ES-I3 (cell line): Measurements from ENCODE around the gene NCMAP.
A peak's percentile ranks its signal among the peaks of the same experiment; 100 is the strongest.
"Not testable (repeated sequence)": the region's sequence is repeated elsewhere in the genome, so short reads cannot be mapped to it uniquely, and the experiment has no call there.

ENCODE experiments used
- H3K36me3 ChIP-seq: 2 replicates; pipeline ENCODE4 v1.6.1; 2013; ENCODE audit warnings: mild to moderate bottlenecking, low read length, control low read depth, moderate library complexity; ENCODE audit not compliant: insufficient read depth
- H3K4me1 ChIP-seq: 2 replicates; pipeline ENCODE4 v1.6.1; 2013; ENCODE audit warnings: mild to moderate bottlenecking, control low read depth, low read length; ENCODE audit not compliant: insufficient read depth
- H3K9ac ChIP-seq: 2 replicates; pipeline ENCODE4 v1.6.1; 2013; ENCODE audit warnings: low read depth, mild to moderate bottlenecking, low read length, moderate library complexity
- H3K9me3 ChIP-seq: 2 replicates; pipeline ENCODE4 v1.6.1; 2013; ENCODE audit warnings: mild to moderate bottlenecking, low read length, moderate library complexity; ENCODE audit not compliant: control insufficient read depth, insufficient read depth

Gene NCMAP

DNA sequence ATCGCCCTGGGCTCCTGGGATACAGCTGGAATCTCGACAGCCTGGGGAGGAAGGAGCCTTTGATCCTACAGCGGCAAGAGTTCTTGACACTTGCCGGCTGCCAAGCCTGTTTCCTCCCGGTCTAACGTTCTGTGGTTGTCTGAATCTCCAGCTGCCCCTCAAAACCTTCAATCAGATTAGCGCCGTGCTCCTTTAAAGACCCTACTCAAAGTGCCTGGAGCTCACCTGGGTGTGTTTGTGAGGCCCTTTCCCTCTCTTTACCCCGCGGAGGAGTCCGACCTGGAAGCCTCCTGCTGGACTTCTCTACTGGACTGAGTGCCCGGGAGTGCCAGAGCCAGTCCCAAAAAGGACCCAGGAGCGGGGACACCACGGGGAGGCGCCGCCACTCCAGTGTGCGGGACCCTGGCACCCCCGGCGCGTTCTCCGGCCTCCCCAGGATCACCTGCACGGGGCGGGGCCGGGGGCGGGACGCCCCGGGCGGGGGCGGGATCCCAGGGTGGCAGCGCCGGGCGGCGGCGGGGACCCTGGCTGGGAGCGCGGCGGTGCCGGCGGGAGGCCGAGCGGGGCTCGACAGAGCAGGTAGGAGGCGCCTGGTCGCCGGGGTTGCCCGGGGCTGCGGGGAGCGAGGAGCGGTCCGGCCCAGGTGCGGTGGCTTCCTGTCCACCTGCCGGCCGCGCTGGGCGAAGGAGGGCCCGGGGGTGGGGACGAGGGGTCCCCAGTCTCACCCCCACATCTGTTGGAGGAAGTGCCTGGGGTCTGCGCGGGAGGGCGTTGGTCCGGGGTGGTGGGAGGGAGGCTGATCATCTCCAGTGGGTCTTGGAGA, at the start of gene NCMAP:
Gene NCMAP, plus strand, starts transcription at position 497 of the 823 bp plus-strand sequence. CDS start 39,344 bp downstream, outside the sequence.
- Histone ChIP-seq H3K36me3 (no peaks in the 10 kb centered on the region), H3K4me1 (peaks cover 3% of the 10 kb centered on the region; the same call in 1 of the 2 replicates), H3K9me3 (no peaks in the 10 kb centered on the region), H3K9ac (peak within 1 kb of the TSS; percentile 62; the same call in 1 of the 2 replicates)

DNA sequence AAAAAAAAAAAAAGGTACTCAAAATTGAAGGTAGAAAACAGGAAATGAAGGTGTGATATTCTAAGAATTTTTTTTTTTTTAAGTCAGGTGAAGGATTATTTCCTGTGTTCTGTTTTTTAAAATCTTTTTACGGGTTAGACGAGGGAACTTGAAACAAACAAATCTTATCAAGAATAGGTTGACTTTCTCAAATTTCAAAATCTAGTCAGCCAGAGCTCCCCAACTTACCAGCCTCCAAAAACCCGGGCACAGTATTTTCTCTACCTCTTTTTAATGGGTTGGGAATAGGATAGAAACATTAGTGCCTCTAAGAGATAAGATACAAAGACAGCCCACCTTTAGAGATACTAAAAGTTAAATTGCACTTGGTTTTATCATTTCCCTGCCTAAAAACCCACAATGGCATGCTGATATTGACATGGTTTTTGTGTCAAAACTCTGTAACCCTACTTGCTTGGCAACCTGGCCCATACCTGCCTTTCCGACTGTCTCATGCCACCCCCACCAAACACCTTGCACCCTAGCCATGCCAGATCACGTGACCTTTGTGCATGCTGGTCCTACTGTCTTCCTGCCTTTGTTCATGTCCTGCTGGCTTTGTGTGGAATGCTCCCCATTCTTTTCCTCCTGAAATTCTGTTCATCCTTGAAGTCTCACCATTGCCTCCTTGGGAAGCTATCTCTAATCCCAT, 49.1 kb upstream of the NCMAP start:
- no peak overlapping the region for H3K9ac ChIP-seq

DNA sequence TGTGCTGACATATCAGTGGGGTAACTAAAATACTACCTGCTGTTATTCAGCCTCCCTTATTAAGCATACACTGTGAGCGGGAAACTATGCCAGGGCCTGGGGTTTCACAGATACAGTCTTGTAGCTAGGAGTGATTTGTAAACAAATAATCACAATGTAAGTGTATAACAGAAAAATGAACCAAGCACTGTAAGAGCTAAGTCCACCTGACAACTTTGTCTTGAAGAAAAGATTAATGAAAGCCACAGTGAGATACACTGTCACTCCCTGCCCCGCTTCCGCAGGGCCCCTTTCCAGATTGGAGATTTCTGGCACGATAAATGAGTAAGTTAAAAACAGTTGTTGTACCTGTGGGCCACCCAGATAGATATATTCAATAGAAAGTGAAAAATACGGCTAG, 48.5 kb upstream of the NCMAP start:
- Histone ChIP-seq H3K9me3 (no peaks in the 10 kb centered on the region), H3K9ac (no peak overlapping the region), H3K36me3 (no peaks in the 10 kb centered on the region), H3K4me1 (peaks cover 17% of the 10 kb centered on the region)

More for the DNA sequence above, 49.1 kb upstream of the NCMAP start:
- H3K36me3 ChIP-seq = no peaks in the 10 kb centered on the region
- peaks cover 17% of the 10 kb centered on the region for H3K4me1 ChIP-seq
- H3K9me3 ChIP-seq = no peaks in the 10 kb centered on the region

DNA sequence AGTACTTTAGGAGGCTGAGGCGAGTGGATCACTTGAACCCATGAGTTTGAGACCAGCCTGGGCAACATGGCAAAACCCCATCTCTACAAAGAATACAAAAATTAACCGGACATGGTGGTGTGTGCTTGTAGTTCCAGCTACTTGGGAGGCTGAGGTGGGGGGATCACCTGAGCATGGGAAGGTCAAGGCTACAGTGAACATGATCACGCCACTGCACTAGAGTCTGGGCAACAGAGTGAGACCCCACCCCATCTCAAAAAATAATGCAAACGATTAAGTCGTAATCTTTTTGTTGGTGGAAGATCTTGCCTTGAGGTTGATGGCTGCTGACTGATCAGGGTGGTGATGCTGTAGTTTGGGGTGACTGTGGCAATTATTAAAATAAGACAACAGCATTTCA, 47.0 kb upstream of the NCMAP start:
- Histone ChIP-seq H3K9ac (no peak overlapping the region), H3K9me3 (no peaks in the 10 kb centered on the region), H3K4me1 (peaks cover 15% of the 10 kb centered on the region), H3K36me3 (no peaks in the 10 kb centered on the region)

GRCh38 chr1:24513706-24514105, 42.2 kb upstream of the NCMAP start:
- no peaks in the 10 kb centered on the region for H3K4me1 ChIP-seq
- H3K36me3 ChIP-seq = no peaks in the 10 kb centered on the region
- no peaks in the 10 kb centered on the region for H3K9me3 ChIP-seq
- H3K9ac ChIP-seq = no peak overlapping the region

- Histone ChIP-seq H3K36me3 (no peaks in the 10 kb centered on the region), H3K9me3 (no peaks in the 10 kb centered on the region), H3K9ac (no peak overlapping the region), H3K4me1 (no peaks in the 10 kb centered on the region)
Observed at GRCh38 chr1:24514946-24515345, 40.9 kb upstream of the NCMAP start.

GRCh38 chr1:24515671-24516209, 40.1 kb upstream of the NCMAP start:
- H3K4me1 ChIP-seq, H3K9ac ChIP-seq, H3K9me3 ChIP-seq, H3K36me3 ChIP-seq: not testable (repeated sequence)

DNA sequence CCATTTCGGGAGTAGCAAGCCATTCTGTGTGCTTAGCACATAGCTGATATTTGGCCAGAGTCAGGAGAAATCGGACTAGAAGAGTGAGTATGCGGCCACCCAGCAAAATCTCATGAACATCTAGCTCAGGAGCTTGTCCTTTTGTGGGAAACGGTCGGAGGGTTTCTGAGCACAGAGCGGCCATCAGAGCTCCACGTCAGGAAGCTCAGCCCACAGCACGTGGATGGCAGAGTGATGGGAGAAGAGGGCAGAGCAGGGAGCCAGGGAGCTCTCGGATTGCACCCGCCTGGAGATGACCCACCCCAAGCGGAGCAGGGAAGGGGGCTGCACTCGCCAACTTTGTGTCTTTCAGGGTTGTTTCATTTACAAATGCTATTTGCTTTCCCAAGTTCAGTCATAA, 39.4 kb upstream of the NCMAP start:
- no peak overlapping the region for H3K9ac ChIP-seq
- no peaks in the 10 kb centered on the region for H3K9me3 ChIP-seq
- H3K36me3 ChIP-seq = no peaks in the 10 kb centered on the region
- H3K4me1 ChIP-seq = no peaks in the 10 kb centered on the region

GRCh38 chr1:24517898-24518297, 38.0 kb upstream of the NCMAP start:
- Histone ChIP-seq H3K36me3 (no peaks in the 10 kb centered on the region), H3K9ac (no peak overlapping the region), H3K9me3 (no peaks in the 10 kb centered on the region), H3K4me1 (no peaks in the 10 kb centered on the region)

GRCh38 chr1:24520282-24520681, 35.6 kb upstream of the NCMAP start:
- not testable (repeated sequence) for H3K9ac ChIP-seq, H3K36me3 ChIP-seq, H3K4me1 ChIP-seq, H3K9me3 ChIP-seq

DNA sequence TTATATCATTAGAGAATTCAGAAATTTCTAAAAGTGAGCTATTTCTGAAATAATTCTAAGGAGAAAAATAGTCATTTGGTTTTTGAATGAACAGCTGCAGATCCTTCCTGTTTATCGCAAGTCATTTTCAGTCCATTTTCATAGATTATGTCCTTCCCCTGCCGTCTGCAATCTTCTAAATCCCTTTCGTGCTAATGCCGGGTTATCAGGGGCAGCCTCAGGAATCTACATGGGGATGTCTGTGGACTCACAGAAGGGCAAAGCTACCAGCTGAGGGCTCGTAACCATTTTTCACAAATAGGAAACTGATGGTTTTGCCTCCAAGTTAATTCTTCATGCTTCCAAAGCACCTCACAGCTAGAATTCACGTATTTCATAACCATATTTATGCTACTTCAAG, 30.3 kb upstream of the NCMAP start:
- no peaks in the 10 kb centered on the region for H3K36me3 ChIP-seq
- no peak overlapping the region for H3K9ac ChIP-seq
- peaks cover 3% of the 10 kb centered on the region; the same call in 1 of the 2 replicates for H3K4me1 ChIP-seq
- H3K9me3 ChIP-seq = no peaks in the 10 kb centered on the region

- no peaks in the 10 kb centered on the region for H3K9me3 ChIP-seq
- no peak overlapping the region for H3K9ac ChIP-seq
- no peaks in the 10 kb centered on the region for H3K36me3 ChIP-seq
- peaks cover 3% of the 10 kb centered on the region; the same call in 1 of the 2 replicates for H3K4me1 ChIP-seq
Observed at GRCh38 chr1:24526045-24526444, 29.8 kb upstream of the NCMAP start.

GRCh38 chr1:24526940-24527542, 28.8 kb upstream of the NCMAP start:
- Histone ChIP-seq H3K36me3 (no peaks in the 10 kb centered on the region), H3K9me3 (no peaks in the 10 kb centered on the region), H3K9ac (no peak overlapping the region), H3K4me1 (peaks cover 3% of the 10 kb centered on the region; the same call in 1 of the 2 replicates)

DNA sequence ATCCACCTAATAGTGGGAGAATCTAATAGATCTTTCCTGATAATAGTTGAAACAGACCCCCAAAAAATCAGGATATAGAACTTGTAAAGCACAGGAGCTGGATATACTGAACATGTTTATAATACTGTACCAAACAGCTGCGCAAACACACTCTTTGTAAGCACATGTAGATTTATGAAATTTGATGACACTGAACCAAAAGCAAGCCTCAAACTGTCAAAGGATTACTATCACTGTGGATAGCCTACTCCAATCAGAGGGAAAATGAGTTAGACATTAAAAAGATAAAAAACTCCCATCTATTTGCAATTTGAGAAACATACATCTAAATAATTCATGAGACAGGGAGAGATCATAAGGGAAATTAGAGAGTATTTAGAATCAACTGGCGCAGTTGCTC, 27.1 kb upstream of the NCMAP start:
- Histone ChIP-seq H3K36me3 (no peaks in the 10 kb centered on the region), H3K4me1 (peaks cover 3% of the 10 kb centered on the region; the same call in 1 of the 2 replicates), H3K9ac (no peak overlapping the region), H3K9me3 (no peaks in the 10 kb centered on the region)
